ENCODE data around the gene AGO4.

GRCh38 chr1:35863136-35863535 lies 55.3 kb downstream of the AGO4 start:
- TF ChIP-seq, protein P1, sequence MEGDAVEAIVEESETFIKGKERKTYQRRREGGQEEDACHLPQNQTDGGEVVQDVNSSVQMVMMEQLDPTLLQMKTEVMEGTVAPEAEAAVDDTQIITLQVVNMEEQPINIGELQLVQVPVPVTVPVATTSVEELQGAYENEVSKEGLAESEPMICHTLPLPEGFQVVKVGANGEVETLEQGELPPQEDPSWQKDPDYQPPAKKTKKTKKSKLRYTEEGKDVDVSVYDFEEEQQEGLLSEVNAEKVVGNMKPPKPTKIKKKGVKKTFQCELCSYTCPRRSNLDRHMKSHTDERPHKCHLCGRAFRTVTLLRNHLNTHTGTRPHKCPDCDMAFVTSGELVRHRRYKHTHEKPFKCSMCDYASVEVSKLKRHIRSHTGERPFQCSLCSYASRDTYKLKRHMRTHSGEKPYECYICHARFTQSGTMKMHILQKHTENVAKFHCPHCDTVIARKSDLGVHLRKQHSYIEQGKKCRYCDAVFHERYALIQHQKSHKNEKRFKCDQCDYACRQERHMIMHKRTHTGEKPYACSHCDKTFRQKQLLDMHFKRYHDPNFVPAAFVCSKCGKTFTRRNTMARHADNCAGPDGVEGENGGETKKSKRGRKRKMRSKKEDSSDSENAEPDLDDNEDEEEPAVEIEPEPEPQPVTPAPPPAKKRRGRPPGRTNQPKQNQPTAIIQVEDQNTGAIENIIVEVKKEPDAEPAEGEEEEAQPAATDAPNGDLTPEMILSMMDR (IDR thresholded peaks at IDR 0.05), result no peak
- TF ChIP-seq POLR2A (IDR thresholded peaks at IDR 0.05), result no peak
